Tongue (tissue), 2 donors: ENCODE measurements around the gene C2orf76. TPM values are rescaled to one million over a fixed set of nuclear protein-coding genes. Genes with fewer than 3 reads are reported as not detected.
A peak's percentile ranks its signal among the peaks of the same experiment; 100 is the strongest.
"Not testable (repeated sequence)": the region's sequence is repeated elsewhere in the genome, so short reads cannot be mapped to it uniquely, and the experiment has no call there.

Experiments used
- DNase-seq: peaks from one replicate; pipeline ENCODE4 v3.0.0-alpha.2; 2015
- total RNA-seq: library from RNA; depleted of rRNA; stranded (reverse); fragments of >200 nt; gene quantifications from one replicate; pipeline ENCODE4 v1.2.3, GENCODE V29; 2014

Gene C2orf76
- total RNA-seq, 1 donor from 2014 or later: 2.6 TPM

GRCh38 chr2:119294671-119295070 is 72.0 kb downstream of the C2orf76 start:
- no peak for DNase-seq

GRCh38 chr2:119293900-119294299 is 72.7 kb downstream of the C2orf76 start:
- DNase-seq: no peak

GRCh38 chr2:119293254-119293653 is 73.4 kb downstream of the C2orf76 start:
- no peak for DNase-seq

- DNase-seq: no peak
Observed at GRCh38 chr2:119292226-119292625, 74.4 kb downstream of the C2orf76 start.

- no peak for DNase-seq
Observed at GRCh38 chr2:119291588-119292167, 75.0 kb downstream of the C2orf76 start.

- DNase-seq: peak; percentile 53
Observed at GRCh38 chr2:119290859-119291587, 75.6 kb downstream of the C2orf76 start.

- no peak for DNase-seq
Observed at GRCh38 chr2:119289642-119290041, 77.0 kb downstream of the C2orf76 start.

GRCh38 chr2:119289093-119289492 is 77.5 kb downstream of the C2orf76 start:
- DNase-seq: peak; percentile 60

- DNase-seq: no peak
Observed at GRCh38 chr2:119288576-119288975, 78.1 kb downstream of the C2orf76 start.

GRCh38 chr2:119286661-119287060 is 80.0 kb downstream of the C2orf76 start:
- no peak for DNase-seq

GRCh38 chr2:119283873-119284331 is 82.7 kb downstream of the C2orf76 start:
- DNase-seq: no peak

GRCh38 chr2:119282996-119283511 is 83.6 kb downstream of the C2orf76 start:
- peak; percentile 15 for DNase-seq

GRCh38 chr2:119282146-119282995 is 84.3 kb downstream of the C2orf76 start:
- DNase-seq: no peak

GRCh38 chr2:119280680-119281079 is 86.0 kb downstream of the C2orf76 start:
- DNase-seq: no peak

- no peak for DNase-seq
Observed at GRCh38 chr2:119279666-119280065, 87.0 kb downstream of the C2orf76 start.

GRCh38 chr2:119278946-119279345 is 87.7 kb downstream of the C2orf76 start:
- no peak for DNase-seq

GRCh38 chr2:119278385-119278784 is 88.2 kb downstream of the C2orf76 start:
- DNase-seq: not testable (repeated sequence)

GRCh38 chr2:119276864-119277263 is 89.8 kb downstream of the C2orf76 start:
- DNase-seq: no peak

- DNase-seq: no peak
Observed at GRCh38 chr2:119267604-119268003, 99.0 kb downstream of the C2orf76 start.

GRCh38 chr2:119266091-119266589 is 100.5 kb downstream of the C2orf76 start:
- no peak for DNase-seq

GRCh38 chr2:119265693-119266066 is 101.0 kb downstream of the C2orf76 start:
- DNase-seq: no peak
